GM12872 (cell line): ENCODE results near the gene KIF7.

Source experiments
- TF ChIP-seq, protein P1 (sequence below): IDR thresholded peaks from 3 replicates; pipeline ENCODE4 v1.5.1; 2011; ENCODE audit warnings: low read depth, mild to moderate bottlenecking, low read length, moderate library complexity; ENCODE audit not compliant: insufficient read depth

The KIF7 gene

DNA sequence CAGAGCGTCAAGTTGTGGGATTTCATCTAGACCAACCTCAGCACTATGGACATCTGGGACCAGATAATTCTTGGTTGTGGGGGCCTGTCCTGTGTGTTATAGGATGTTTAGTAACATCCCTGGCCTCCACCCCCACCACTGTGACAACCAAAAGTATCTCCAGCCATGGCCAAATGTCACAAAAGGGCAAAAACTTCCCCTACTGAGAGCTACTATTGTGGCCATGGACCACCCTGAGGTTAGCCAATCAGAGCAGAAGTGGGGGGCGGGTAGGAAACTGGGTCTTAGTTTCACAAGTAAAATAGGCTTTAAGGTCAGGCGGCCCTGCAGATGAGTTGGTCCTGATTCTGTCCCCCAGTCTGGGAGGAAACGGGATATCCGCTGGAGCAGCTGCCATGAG is 25.4 kb downstream of the KIF7 start:
- TF ChIP-seq, protein P1, sequence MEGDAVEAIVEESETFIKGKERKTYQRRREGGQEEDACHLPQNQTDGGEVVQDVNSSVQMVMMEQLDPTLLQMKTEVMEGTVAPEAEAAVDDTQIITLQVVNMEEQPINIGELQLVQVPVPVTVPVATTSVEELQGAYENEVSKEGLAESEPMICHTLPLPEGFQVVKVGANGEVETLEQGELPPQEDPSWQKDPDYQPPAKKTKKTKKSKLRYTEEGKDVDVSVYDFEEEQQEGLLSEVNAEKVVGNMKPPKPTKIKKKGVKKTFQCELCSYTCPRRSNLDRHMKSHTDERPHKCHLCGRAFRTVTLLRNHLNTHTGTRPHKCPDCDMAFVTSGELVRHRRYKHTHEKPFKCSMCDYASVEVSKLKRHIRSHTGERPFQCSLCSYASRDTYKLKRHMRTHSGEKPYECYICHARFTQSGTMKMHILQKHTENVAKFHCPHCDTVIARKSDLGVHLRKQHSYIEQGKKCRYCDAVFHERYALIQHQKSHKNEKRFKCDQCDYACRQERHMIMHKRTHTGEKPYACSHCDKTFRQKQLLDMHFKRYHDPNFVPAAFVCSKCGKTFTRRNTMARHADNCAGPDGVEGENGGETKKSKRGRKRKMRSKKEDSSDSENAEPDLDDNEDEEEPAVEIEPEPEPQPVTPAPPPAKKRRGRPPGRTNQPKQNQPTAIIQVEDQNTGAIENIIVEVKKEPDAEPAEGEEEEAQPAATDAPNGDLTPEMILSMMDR: no peak

DNA sequence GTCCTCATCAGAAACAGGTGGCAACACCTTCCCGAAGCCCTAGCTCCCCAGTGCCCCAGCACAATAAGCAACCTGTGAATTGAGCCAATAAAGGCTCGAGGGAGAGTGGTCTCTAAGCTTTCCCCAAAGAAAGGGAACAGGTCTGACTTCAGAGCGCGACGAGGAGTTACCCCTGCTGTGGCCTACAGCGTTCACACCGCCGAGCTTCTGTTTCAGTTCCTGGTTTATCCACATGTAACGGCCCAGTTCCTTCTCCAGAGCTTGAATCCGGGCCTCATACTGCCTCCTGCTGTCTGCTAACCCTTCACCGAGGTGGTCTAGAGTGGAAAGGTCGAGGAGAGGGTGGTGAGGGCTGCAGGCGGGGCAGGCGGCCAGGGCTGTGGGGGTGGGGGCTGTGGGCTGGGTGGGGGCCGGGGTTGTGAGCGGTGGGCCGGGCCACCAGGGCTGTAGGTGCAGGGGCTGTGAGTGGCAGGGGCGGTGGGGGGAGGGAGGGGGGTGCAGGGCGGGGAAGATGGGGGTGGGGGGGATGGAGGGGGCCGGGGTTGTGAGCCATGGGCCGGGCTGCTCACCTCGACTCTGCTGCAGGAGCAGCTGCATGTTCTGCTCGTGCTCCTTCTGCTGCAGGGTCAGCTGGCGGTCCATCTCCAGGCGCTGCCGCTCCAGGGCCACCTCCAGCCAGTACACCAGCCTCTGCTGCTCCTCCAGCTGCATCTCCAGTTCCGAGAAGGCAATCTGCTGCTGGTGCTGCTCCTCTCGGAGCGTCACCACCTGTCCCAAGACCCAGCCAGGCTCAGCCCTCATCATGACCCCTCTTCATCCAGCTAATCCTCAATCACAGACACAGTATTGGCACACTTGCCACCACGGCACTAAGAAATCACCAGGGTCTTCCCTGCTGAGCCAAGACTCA is 26.2 kb downstream of the KIF7 start:
- TF ChIP-seq, protein P1: no peak

DNA sequence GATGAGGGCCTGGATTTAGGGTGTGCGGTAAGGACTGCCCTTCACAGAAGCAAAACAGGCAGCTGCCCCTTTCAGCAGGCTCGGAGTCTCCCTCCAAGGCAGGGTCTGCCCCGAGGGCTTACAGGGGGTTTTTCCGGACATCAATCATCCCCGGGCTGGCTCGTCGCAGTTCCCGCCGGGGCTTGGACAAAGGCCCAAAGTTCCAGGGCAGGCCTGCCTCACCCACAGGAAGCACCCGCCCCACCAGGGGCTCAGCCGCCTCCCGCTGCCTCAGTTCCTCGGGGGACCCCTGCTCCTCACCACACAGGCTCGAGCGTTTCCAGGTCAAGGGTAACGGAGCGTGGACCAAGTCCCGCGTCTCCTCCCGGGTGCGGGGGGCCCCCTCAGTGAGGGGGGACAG is 27.0 kb downstream of the KIF7 start:
- TF ChIP-seq, protein P1: no peak

DNA sequence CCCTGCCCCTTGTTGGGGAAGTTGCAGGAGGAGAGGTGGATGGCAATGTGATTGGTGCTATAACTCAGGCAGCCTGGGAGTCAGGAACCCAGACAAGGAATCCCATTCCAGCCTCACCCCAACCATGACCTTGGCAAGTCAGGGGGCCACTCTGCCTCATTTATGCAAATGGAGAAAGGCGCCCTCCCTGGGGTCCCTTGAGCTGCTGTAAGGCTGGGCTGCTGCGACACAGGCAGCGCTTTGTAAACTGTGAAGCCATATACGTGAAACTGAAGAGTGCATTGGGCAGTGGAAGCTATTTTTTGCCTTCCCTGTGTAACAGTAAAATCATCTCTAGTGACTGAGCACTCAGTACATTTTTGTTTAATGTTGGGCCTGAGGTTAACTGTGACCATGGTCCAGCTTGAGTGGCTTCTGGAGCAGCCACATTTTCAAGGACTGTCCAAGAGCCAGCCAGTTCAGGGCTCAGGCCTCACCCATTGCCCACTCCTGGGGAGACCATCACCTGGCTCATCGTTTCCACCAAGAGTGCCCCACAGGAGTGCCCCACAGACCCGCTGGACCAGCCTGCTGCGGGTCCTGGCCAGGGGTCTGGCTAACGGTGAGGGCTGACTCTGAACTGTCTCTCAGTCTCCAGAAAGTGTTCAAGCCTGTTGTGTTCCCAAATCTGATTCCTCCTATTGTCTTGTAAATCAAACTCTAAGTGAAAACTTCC is 27.9 kb downstream of the KIF7 start:
- TF ChIP-seq, protein P1: no peak

DNA sequence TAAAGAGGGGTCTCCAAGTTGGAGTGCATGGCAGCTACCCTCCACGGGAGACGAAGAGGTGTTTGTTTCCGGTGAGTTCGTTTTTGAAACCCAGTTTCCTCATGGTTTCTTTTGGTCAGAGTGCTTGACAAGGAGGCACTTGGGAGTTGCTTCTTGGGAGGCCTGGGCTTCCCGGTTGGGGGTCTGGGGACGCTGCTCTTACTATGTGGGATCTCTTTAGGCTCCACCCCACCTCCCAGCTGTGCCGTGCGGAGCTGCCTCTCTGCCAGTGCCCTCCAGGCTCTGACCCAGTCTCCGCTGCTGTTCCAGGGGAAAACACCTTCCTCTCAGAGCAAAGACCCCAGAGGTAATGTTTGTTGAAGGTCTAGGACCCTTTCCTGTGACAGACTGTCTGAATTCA is 29.6 kb downstream of the KIF7 start:
- TF ChIP-seq, protein P1: no peak

DNA sequence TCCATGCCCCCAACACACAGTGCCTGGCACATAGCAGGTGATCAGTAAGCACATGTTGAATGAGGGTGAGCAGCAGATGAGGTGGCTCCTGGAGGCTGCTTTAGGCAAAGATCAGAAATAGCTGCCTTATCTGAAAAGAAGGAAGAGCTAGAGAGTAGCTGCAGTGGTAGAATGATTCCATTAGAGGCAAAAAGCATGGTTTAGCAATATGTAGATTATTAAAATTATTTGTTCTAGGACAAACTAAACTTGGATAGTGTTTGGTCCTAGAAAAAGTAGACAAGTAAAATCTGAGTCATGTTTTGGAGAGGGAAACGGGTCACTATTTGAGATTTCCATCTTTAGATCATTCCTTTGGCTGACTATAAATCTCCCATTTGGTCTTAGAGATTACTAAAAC is 32.1 kb downstream of the KIF7 start:
- TF ChIP-seq, protein P1: no peak

DNA sequence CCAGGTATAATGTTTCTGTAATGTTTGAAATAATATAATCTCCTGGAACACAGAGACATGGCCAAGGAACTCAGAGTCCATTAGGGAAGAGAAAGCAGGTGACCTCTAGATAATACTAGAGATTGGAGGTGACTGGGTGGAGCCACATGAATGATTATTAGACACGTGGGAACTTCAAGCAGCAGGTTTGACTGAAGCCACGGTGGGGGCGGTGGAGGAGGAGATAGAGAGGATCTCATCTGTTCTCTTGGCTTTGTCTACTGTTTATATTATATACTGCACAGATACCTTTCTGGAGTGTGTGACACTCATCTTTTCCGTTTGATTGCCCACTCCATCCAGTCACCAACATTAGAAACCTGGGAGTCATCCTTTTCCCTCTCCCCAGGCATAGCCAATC is 33.7 kb downstream of the KIF7 start:
- TF ChIP-seq, protein P1: no peak
